ENCODE data around the gene DRC3. TPM values are rescaled to one million over a fixed set of nuclear protein-coding genes. Genes with fewer than 3 reads are reported as not detected.

DRC3 gene
- total and polyA plus RNA-seq, 10 of the 15 experiments (the other 5 are each of a cell fraction or from before 2014, with no cell fraction given), result 0.18 to 2.3 (median 0.60) TPM; not detected in 3

- TSS peak; percentile 58 for BruUV-seq (replicated peaks)
- Histone ChIP-seq H3K36me3 (ENCODE audit: control insufficient read depth in 2 of 2, insufficient read depth in 2 of 2, low read length in 1 of 2) (no peaks in the 10 kb centered on the region), H2AFZ (ENCODE audit: control insufficient read depth, low read depth, low read length) (no peak overlapping the region), H3K4me3 (peak overlapping the region; percentile 76), H3K79me2 (ENCODE audit: control insufficient read depth, insufficient read depth, low read length) (peaks cover 3% of the 10 kb centered on the region), H3K4me2 (ENCODE audit: control insufficient read depth, insufficient read depth) (peak overlapping the region; percentile 94), H3K9ac (ENCODE audit: control insufficient read depth, insufficient read depth, low read length) (no peak overlapping the region), H3K27ac (ENCODE audit: control insufficient read depth, insufficient read depth) (no peak overlapping the region), H3K9me3 (replicated peaks; ENCODE audit: control insufficient read depth, insufficient read depth, low read length) (no peaks in the 10 kb centered on the region), H4K20me1 (ENCODE audit: control insufficient read depth, insufficient read depth) (no peaks in the 10 kb centered on the region), H3K4me1 (ENCODE audit: control insufficient read depth, insufficient read depth, low read length) (peaks cover 15% of the 10 kb centered on the region), H3K27me3 (replicated peaks in 1 of 2; ENCODE audit: control insufficient read depth in 2 of 2, insufficient read depth in 2 of 2, low read length in 1 of 2) (no peaks in the 10 kb centered on the region)
- CTCF ChIA-PET, result interaction anchor here (1.1 to 2.1 kb wide), 3 partner anchors 12 to 62 kb away, joined by 3 to 15 read pairs (median 4); no protein-coding TSS in a partner anchor
- intact Hi-C loops (cut with micrococcal nuclease; ENCODE audit: unreplicated experiment), result no loop called here
- POLR2A ChIA-PET, result interaction anchor here (0.5 to 7.9 kb wide), 2 partner anchors 12 to 925 kb away, joined by 3 to 73 read pairs; no protein-coding TSS in a partner anchor
- SMC1A ChIA-PET (ENCODE audit: uncharacterized antibody, unreplicated experiment), result interaction anchor here (0.8 to 6.1 kb wide), 9 partner anchors 12 to 121 kb away, joined by 3 to 54 read pairs (median 3); no protein-coding TSS in a partner anchor
- RAD21 ChIA-PET (ENCODE audit: unreplicated experiment), result interaction anchor here (0.6 to 2.6 kb wide), 3 partner anchors 11 to 288 kb away, joined by 3 to 33 read pairs (median 8); no protein-coding TSS in a partner anchor
- no peak for ATAC-seq
- 0% methylated on average over 1 of the region's 1 CpG for WGBS (ENCODE audit: insufficient coverage, insufficient replicate concordance, low lambda C conversion rate, missing lambda C conversion rate)
- TF ChIP-seq SMAD5 (IDR thresholded peaks at IDR 0.05; ENCODE audit: low read depth), result no peak
- peak; percentile 58 for TF ChIP-seq NR2F1 (conservative IDR thresholded peaks at IDR 0.05)
- TF ChIP-seq SREBF1 (IDR thresholded peaks at IDR 0.05; ENCODE audit: low read length), result no peak
- no peak for TF ChIP-seq PML (IDR thresholded peaks at IDR 0.05; ENCODE audit: low read length)
- no peak for TF ChIP-seq MTA3 (IDR thresholded peaks at IDR 0.05; ENCODE audit: borderline replicate concordance, low read length)
- peak; percentile 69 for TF ChIP-seq PKNOX1 (IDR thresholded peaks at IDR 0.05)
- in situ Hi-C loops (cut with MboI), result no loop called here
- no peak for DNase-seq (ENCODE audit: low read depth, low spot score)
- FAIRE-seq, result no peak
Measured at GRCh38 chr17:17970699-17971430, 1.8 kb upstream of the DRC3 start.
